Heart right ventricle (tissue), 16 donors: ENCODE measurements around the gene MARCHF11. TPM values are rescaled to one million over a fixed set of nuclear protein-coding genes. Genes with fewer than 3 reads are reported as not detected.

Source experiments
- ATAC-seq, 8 donors: fragments of 200-7000 bp; cut with Tn5 transposase; one replicate each; pipeline ENCODE4 v1.9.1; 2020; ENCODE audit warnings: mild to moderate bottlenecking in 8 of 8, moderate library complexity in 8 of 8, moderate number of reproducible peaks in 1 of 8
- DNase-seq, 2 donors: peaks; one replicate each; pipeline ENCODE4 v3.0.0-alpha.2; 2020
- H3K27ac ChIP-seq, 10 donors: fragments of 200-600 bp; sonication (generic) in 2 of 10; one replicate each; pipeline versions ENCODE4 v1.5.0 to v1.8.0; 2020 to 2022; ENCODE audit warnings: mild to moderate bottlenecking in 3 of 10
- H3K27me3 ChIP-seq, 7 donors: fragments of 200-600 bp; one replicate each; pipeline ENCODE4 v1.8.0; 2021 to 2022; ENCODE audit warnings: mild to moderate bottlenecking in 2 of 7
- H3K36me3 ChIP-seq, 9 donors: fragments of 200-600 bp; sonication (generic) in 1 of 9; one replicate each; pipeline versions ENCODE4 v1.5.0 to v1.8.0; 2020 to 2022; ENCODE audit warnings: mild to moderate bottlenecking in 2 of 9
- H3K4me1 ChIP-seq, 9 donors: fragments of 200-600 bp; sonication (generic) in 1 of 9; one replicate each; pipeline versions ENCODE4 v1.5.0 to v1.8.0; 2020 to 2022; ENCODE audit warnings: mild to moderate bottlenecking in 4 of 9
- H3K4me3 ChIP-seq, 10 donors: fragments of 200-600 bp; sonication (generic) in 2 of 10; one replicate each; pipeline versions ENCODE4 v1.5.0 to v1.8.0; 2020 to 2022; ENCODE audit warnings: mild to moderate bottlenecking in 7 of 10, moderate library complexity in 2 of 10
- H3K9me3 ChIP-seq, 11 donors: fragments of 200-600 bp in 10 of 11; sonication (generic) in 2 of 11; one replicate each; pipeline versions ENCODE4 v1.5.0 to v1.8.0; 2013 to 2022; ENCODE audit warnings: mild to moderate bottlenecking in 2 of 11, control low read depth in 1 of 11, moderate library complexity in 1 of 11
- CTCF ChIP-seq, 9 donors: fragments of 200-600 bp; sonication (generic) in 2 of 9; IDR thresholded peaks; one replicate each; pipeline versions ENCODE4 v1.5.0 to v1.8.0; 2021 to 2022; ENCODE audit warnings: antibody characterized with exemption in 9 of 9, mild to moderate bottlenecking in 5 of 9, moderate library complexity in 1 of 9
- WGBS, 2 donors: extraction: QIAGEN DNeasy Blood & Tissue Kit; methylation state at CpG; one replicate each; pipeline ENCODE4 v1.1.7; 2013; ENCODE audit warnings: inconsistent platforms in 1 of 2; 5-methylcytosine and 5-hydroxymethylcytosine counted together
- intact Hi-C, 10 donors: fragments of 100-400 bp; cut with DNase I; formaldehyde crosslinking; loops; one replicate each; pipeline versions ENCODE4 v1.11.1 to v1.14.2; 2022
- polyA plus RNA-seq, 2 donors: library from polyadenylated mRNA; stranded (reverse); fragments of 200-250 nt; gene quantifications; one replicate each; pipeline ENCODE4 v1.2.3, GENCODE V29; 2013
- total RNA-seq, 10 donors: library from RNA; stranded (reverse); fragmentation: NEBNext Ultra II Directional in 3 of 10; extraction: Animal tissue kit (Norgen Biotek cat#: 25700) in 3 of 10; gene quantifications; one replicate each; pipeline versions ENCODE4 v1.2.1 to v1.2.4, GENCODE V29; 2021 to 2023
- donor health status: Arrhythmogenic right ventricular cardiomyopathy.
- donor health status: ischemic (EF 13 %, LVEDD 7.1; RV severe dilation, severe dysfunction).
- donor health status: healthy with polysubstance abuse.
- donor health status: DM: no; HTN: yes; CAD: no.
- donor health status: DM: no; HTN: no; CAD: no.
- donor health status: ischemic (EF 25% LVEDD 6.9; RV normal size, moderate dysfunction).
- donor health status: ischemic (EF 25% LVEDD 5.7; RV mildly dilated, moderate dysfunction).
- donor health status: healthy.
- donor health status: DM: yes; HTN: yes; CAD: no.
- donor health status: Ischemic cardiomyopathy.
- donor health status: ischemic (EF 35%, LVEDD 5.7; RV mildly dilated, moderate dysfunction).
- donor health status: nonischemic (EF 11% LVEDD 7.7; RV severe dilation, severe dysfunction).
- donor health status: DM: yes; HTN: yes; CAD: no.
- donor health status: PGD.
- donor health status: ischemic (EF 29% LVEDD 5.4; RV normal size, mild dysfunction).
- donor health status: nonischemic (EF 23%, LVEDD 6.1; RV moderate dilation, normal function).

Gene MARCHF11
- total and polyA plus RNA-seq, 12 donors, result 0.58 to 7.9 (median 3.5) TPM

GRCh38 chr5:16179936-16180788 lies 571 bp upstream of the MARCHF11 start:
- Histone ChIP-seq H3K4me3 (peak overlapping the region in 9 of 10 donors; percentile 18 to 47 (median 38)), H3K9me3 (no peaks in the 10 kb centered on the region), H3K4me1 (peaks cover 0 to 5% (median 0%) of the 10 kb centered on the region in 9 donors), H3K36me3 (no peaks in the 10 kb centered on the region), H3K27ac (no peak overlapping the region), H3K27me3 (peaks cover 0 to 54% (median 38%) of the 10 kb centered on the region in 7 donors)
- intact Hi-C loops, result loop anchor here in 2 of 10 donors (5.0 to 10.0 kb wide), 2 partner anchors 267 to 275 kb away; no protein-coding TSS in a partner anchor
- DNase-seq (no peak), ATAC-seq (peak in 2 of 8 donors; percentile 7 to 45)
- 1 to 2% methylated on average over 58 to 63 of the region's 63 CpGs for WGBS, 2 donors
- TF ChIP-seq CTCF (IDR thresholded peaks at IDR 0.05), result no peak

- Histone ChIP-seq H3K27me3 (peaks cover 0 to 62% (median 38%) of the 10 kb centered on the region in 7 donors), H3K9me3 (no peaks in the 10 kb centered on the region), H3K4me3 (peak overlapping the region in 9 of 10 donors; percentile 15 to 47 (median 41)), H3K4me1 (peaks cover 0 to 5% (median 0%) of the 10 kb centered on the region in 9 donors), H3K36me3 (no peaks in the 10 kb centered on the region), H3K27ac (no peak overlapping the region)
- 2 to 5% methylated on average over 44 to 57 of the region's 57 CpGs for WGBS, 2 donors
- intact Hi-C loops, result loop anchor here in 2 of 10 donors (5.0 to 10.0 kb wide), 2 partner anchors 268 to 276 kb away; no protein-coding TSS in a partner anchor
- DNase-seq (peak; percentile 66 to 79), ATAC-seq (peak; percentile 86 to 97 (median 91))
- peak in 2 of 9 donors; percentile 3 to 28 for TF ChIP-seq CTCF (IDR thresholded peaks at IDR 0.05)
These were observed 732 bp downstream of the MARCHF11 start for GRCh38 chr5:16178745-16179372.

GRCh38 chr5:16169550-16169949 lies 10.0 kb downstream of the MARCHF11 start:
- intact Hi-C loops, result loop anchor here in 3 of 10 donors (10.0 kb wide), 1 partner anchor 285 kb away; no protein-coding TSS in a partner anchor

More at GRCh38 chr5:16169550-16169949, 10.0 kb downstream of the MARCHF11 start:
- DNase-seq (no peak), ATAC-seq (no peak)
- Histone ChIP-seq H3K27ac (no peak overlapping the region), H3K27me3 (peaks cover 0 to 8% (median 0%) of the 10 kb centered on the region in 7 donors), H3K4me3 (no peak overlapping the region), H3K9me3 (no peaks in the 10 kb centered on the region), H3K4me1 (no peaks in the 10 kb centered on the region), H3K36me3 (no peaks in the 10 kb centered on the region)
- TF ChIP-seq CTCF (IDR thresholded peaks at IDR 0.05), result no peak
- WGBS, 2 donors, result 17 to 19% methylated on average over 2 of the region's 2 CpGs
